Kidney (tissue), 14 donors: ENCODE data around the gene LCN2. TPM values are rescaled to one million over a fixed set of nuclear protein-coding genes. Genes with fewer than 3 reads are reported as not detected.

Source experiments
- DNase-seq, 5 donors: peaks; one replicate each; pipeline ENCODE4 v3.0.0-alpha.2; 2013 to 2020
- FAIRE-seq: peaks from 2 replicates; lab custom pipeline; 2012; peaks lifted over from hg19 to GRCh38; lab: Jason Lieb, UNC
- H3K27ac ChIP-seq, 2 donors: one replicate each; pipeline ENCODE4 v1.7.0; 2013; ENCODE audit warnings: low read depth in 2 of 2, low read length in 2 of 2, inconsistent platforms in 1 of 2
- H3K27me3 ChIP-seq: one replicate; pipeline ENCODE4 v1.7.1; 2013; ENCODE audit warnings: low read length, inconsistent platforms; ENCODE audit not compliant: control insufficient read depth, insufficient read depth
- H3K36me3 ChIP-seq, 3 donors: one replicate each; pipeline versions ENCODE4 v1.7.0 to v1.7.1; 2013; ENCODE audit warnings: low read length in 3 of 3, control low read depth in 1 of 3, inconsistent platforms in 1 of 3; ENCODE audit not compliant: insufficient read depth in 3 of 3, control insufficient read depth in 2 of 3
- H3K4me1 ChIP-seq, 3 donors: one replicate each; pipeline versions ENCODE4 v1.7.0 to v1.7.1; 2013; ENCODE audit warnings: low read length in 3 of 3, inconsistent platforms in 1 of 3, low read depth in 1 of 3; ENCODE audit not compliant: control insufficient read depth in 2 of 3, insufficient read depth in 2 of 3
- H3K4me3 ChIP-seq, 3 donors: one replicate each; pipeline versions ENCODE4 v1.7.0 to v1.8.1; 2013; ENCODE audit warnings: low read length in 3 of 3, control low read depth in 1 of 3, inconsistent platforms in 1 of 3
- H3K9ac ChIP-seq, 3 donors: one replicate each; pipeline versions ENCODE4 v1.7.0 to v1.7.1; 2013; ENCODE audit warnings: low read length in 3 of 3, control low read depth in 1 of 3, inconsistent platforms in 1 of 3
- H3K9me3 ChIP-seq, 3 donors: one replicate each; pipeline versions ENCODE4 v1.7.0 to v1.7.1; 2013; ENCODE audit warnings: low read length in 3 of 3, control low read depth in 1 of 3, inconsistent platforms in 1 of 3; ENCODE audit not compliant: control insufficient read depth in 2 of 3, insufficient read depth in 1 of 3
- intact Hi-C: fragments of 100-400 bp; cut with DNase I; formaldehyde crosslinking; loops from one replicate; pipeline ENCODE4 v1.11.1; 2022
- polyA plus RNA-seq: library from polyadenylated mRNA; stranded (reverse); fragments of 350-450 nt; fragmentation: Illumina TruSeq; extraction: RNeasy Lipid Tissue Mini Kit (QIAGEN cat#74804); gene quantifications from one replicate; pipeline ENCODE4 v1.2.3, GENCODE V29; 2014; ENCODE audit warnings: low read depth, low replicate concordance; ENCODE audit not compliant: insufficient read depth
- total RNA-seq: library from RNA; stranded (reverse); fragmentation: NEBNext Ultra II Directional; extraction: Animal tissue kit (Norgen Biotek cat#: 25700); gene quantifications from one replicate; pipeline ENCODE4 v1.2.1, GENCODE V29; 2021
- TF ChIP-seq, protein P1 (sequence below): IDR thresholded peaks from 3 replicates; pipeline ENCODE4 v1.5.1; 2012; ENCODE audit warnings: mild to moderate bottlenecking, moderate library complexity, borderline replicate concordance; ENCODE audit not compliant: insufficient read depth; ENCODE audit errors: extremely low read depth
- donor health status: control.
- donor health status: control.
- donor health status: control.
- donor health status: control.
- donor health status: control.
- donor health status: DM: yes; HTN: yes; CAD: no.
- donor health status: Normal renal cell carcinoma (clear cell type).

Gene LCN2
- total and polyA plus RNA-seq, 2 donors from 2014 or later, result 8.2 to 198 TPM

- intact Hi-C loops, result no loop called here
- H3K27ac ChIP-seq, result no peak overlapping the region
- H3K9ac ChIP-seq, result peak overlapping the region in 2 of 3 donors; percentile 6 to 17
- H3K4me3 ChIP-seq, result peak overlapping the region in 2 of 3 donors; percentile 29 to 42
- H3K36me3 ChIP-seq, result peaks cover 0 to 19% (median 7%) of the 10 kb centered on the region in 3 donors
- peaks cover 0 to 7% (median 6%) of the 10 kb centered on the region in 3 donors for H3K4me1 ChIP-seq
- DNase-seq (peak in 1 of 5 donors; percentile 55), FAIRE-seq (no peak)
- no peaks in the 10 kb centered on the region for H3K9me3 ChIP-seq
- no peaks in the 10 kb centered on the region for H3K27me3 ChIP-seq
- TF ChIP-seq, protein P1, sequence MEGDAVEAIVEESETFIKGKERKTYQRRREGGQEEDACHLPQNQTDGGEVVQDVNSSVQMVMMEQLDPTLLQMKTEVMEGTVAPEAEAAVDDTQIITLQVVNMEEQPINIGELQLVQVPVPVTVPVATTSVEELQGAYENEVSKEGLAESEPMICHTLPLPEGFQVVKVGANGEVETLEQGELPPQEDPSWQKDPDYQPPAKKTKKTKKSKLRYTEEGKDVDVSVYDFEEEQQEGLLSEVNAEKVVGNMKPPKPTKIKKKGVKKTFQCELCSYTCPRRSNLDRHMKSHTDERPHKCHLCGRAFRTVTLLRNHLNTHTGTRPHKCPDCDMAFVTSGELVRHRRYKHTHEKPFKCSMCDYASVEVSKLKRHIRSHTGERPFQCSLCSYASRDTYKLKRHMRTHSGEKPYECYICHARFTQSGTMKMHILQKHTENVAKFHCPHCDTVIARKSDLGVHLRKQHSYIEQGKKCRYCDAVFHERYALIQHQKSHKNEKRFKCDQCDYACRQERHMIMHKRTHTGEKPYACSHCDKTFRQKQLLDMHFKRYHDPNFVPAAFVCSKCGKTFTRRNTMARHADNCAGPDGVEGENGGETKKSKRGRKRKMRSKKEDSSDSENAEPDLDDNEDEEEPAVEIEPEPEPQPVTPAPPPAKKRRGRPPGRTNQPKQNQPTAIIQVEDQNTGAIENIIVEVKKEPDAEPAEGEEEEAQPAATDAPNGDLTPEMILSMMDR, result no peak
These were observed 23.5 kb upstream of the LCN2 start for GRCh38 chr9:128125580-128126354.

- Histone ChIP-seq H3K27me3 (no peaks in the 10 kb centered on the region), H3K36me3 (peaks cover 0 to 13% (median 3%) of the 10 kb centered on the region in 3 donors), H3K27ac (peak within 1 kb of the TSS; percentile 91 to 99), H3K9ac (peak within 1 kb of the TSS; percentile 67 to 94 (median 85)), H3K4me1 (peaks cover 0 to 7% (median 6%) of the 10 kb centered on the region in 3 donors), H3K9me3 (no peaks in the 10 kb centered on the region), H3K4me3 (peak within 1 kb of the TSS; percentile 78 to 97 (median 81))
- TF ChIP-seq, protein P1, result no peak
- FAIRE-seq (no peak), DNase-seq (peak; percentile 82 to 96 (median 93))
- intact Hi-C loops, result no loop called here
These were observed 21.7 kb upstream of the LCN2 start, which contains the start of gene PTGES2 for GRCh38 chr9:128127568-128127989. Gene PTGES2, minus strand, starts transcription at chr9:128127729. Its CDS starts 12 bp downstream, at chr9:128127717.

- FAIRE-seq (no peak), DNase-seq (peak; percentile 92 to 97 (median 94))
- intact Hi-C loops, result no loop called here
These were observed 21.0 kb upstream of the LCN2 start for GRCh38 chr9:128127990-128128835.

More at GRCh38 chr9:128127990-128128835, 21.0 kb upstream of the LCN2 start:
- Histone ChIP-seq H3K4me1 (peaks cover 0 to 7% (median 6%) of the 10 kb centered on the region in 3 donors), H3K9ac (peak overlapping the region; percentile 40 to 94 (median 85)), H3K27me3 (no peaks in the 10 kb centered on the region), H3K9me3 (no peaks in the 10 kb centered on the region), H3K4me3 (peak overlapping the region; percentile 65 to 97 (median 77)), H3K36me3 (peaks cover 0 to 10% (median 0%) of the 10 kb centered on the region in 3 donors), H3K27ac (peak overlapping the region; percentile 91 to 99)
- TF ChIP-seq, protein P1, result no peak
